Mesothelial cell of epicardium (in vitro differentiated cells): ENCODE data around the gene PRKD2. TPM values are rescaled to one million over a fixed set of nuclear protein-coding genes. Genes with fewer than 3 reads are reported as not detected.

Experiments used
- DNase-seq, 2 experiments: peaks; one replicate each; pipeline ENCODE4 v3.0.0; 2021; ENCODE audit warnings: low spot score in 2 of 2; ENCODE audit not compliant: unreplicated experiment in 2 of 2
- H3K27ac Mint-ChIP-seq: 2 replicates; pipeline ENCODE4 v1.8.0; 2021; ENCODE audit warnings: mixed read lengths
- H3K27me3 Mint-ChIP-seq: 2 replicates; pipeline ENCODE4 v1.8.0; 2021; ENCODE audit warnings: low read depth, mixed read lengths
- H3K36me3 Mint-ChIP-seq: 2 replicates; pipeline ENCODE4 v1.8.0; 2021; ENCODE audit warnings: mixed read lengths
- H3K4me1 Mint-ChIP-seq: 2 replicates; pipeline ENCODE4 v1.8.0; 2021; ENCODE audit warnings: mixed read lengths
- H3K4me3 Mint-ChIP-seq: 2 replicates; pipeline ENCODE4 v1.8.0; 2021; ENCODE audit warnings: mild to moderate bottlenecking, moderate library complexity, mixed read lengths
- H3K9me3 Mint-ChIP-seq: 2 replicates; pipeline ENCODE4 v1.8.0; 2021; ENCODE audit warnings: mixed read lengths
- CTCF ChIP-seq: fragments of 200-600 bp; sonication (generic); IDR thresholded peaks from one replicate; pipeline ENCODE4 v1.5.0; 2021; ENCODE audit warnings: antibody characterized with exemption; ENCODE audit not compliant: unreplicated experiment
- total RNA-seq: library from RNA; stranded (reverse); gene quantifications from 3 replicates; pipeline ENCODE4 v1.2.1, GENCODE V29; 2021

PRKD2 gene
- total RNA-seq, 1 donor from 2014 or later = 74.7 TPM

GRCh38 chr19:46644720-46645119 is 72.2 kb downstream of the PRKD2 start:
- Mint-ChIP-seq H3K4me1 (peaks cover 9% of the 10 kb centered on the region), H3K27ac (peak overlapping the region; percentile 37), H3K36me3 (peaks cover 14% of the 10 kb centered on the region), H3K9me3 (peaks cover 6% of the 10 kb centered on the region), H3K27me3 (peaks cover 57% of the 10 kb centered on the region), H3K4me3 (no peak overlapping the region)
- no peak for DNase-seq
- no peak for TF ChIP-seq CTCF

- no peak for DNase-seq
- H3K4me3 Mint-ChIP-seq = peak overlapping the region; percentile 37
- H3K27me3 Mint-ChIP-seq = peaks cover 34% of the 10 kb centered on the region
- H3K9me3 Mint-ChIP-seq = no peaks in the 10 kb centered on the region
- H3K27ac Mint-ChIP-seq = peak overlapping the region; percentile 62
- peaks cover under 1% of the 10 kb centered on the region for H3K36me3 Mint-ChIP-seq
- TF ChIP-seq CTCF = no peak
- peaks cover 6% of the 10 kb centered on the region for H3K4me1 Mint-ChIP-seq
Observed at GRCh38 chr19:46640656-46641055, 76.3 kb downstream of the PRKD2 start.

GRCh38 chr19:46639358-46640182 is 77.3 kb downstream of the PRKD2 start:
- Mint-ChIP-seq H3K36me3 (no peaks in the 10 kb centered on the region), H3K4me1 (peaks cover 8% of the 10 kb centered on the region), H3K27me3 (peaks cover 34% of the 10 kb centered on the region), H3K4me3 (no peak overlapping the region), H3K9me3 (no peaks in the 10 kb centered on the region), H3K27ac (no peak overlapping the region)
- TF ChIP-seq CTCF = no peak
- DNase-seq = peak; percentile 69 to 83

GRCh38 chr19:46637224-46637623 is 79.7 kb downstream of the PRKD2 start:
- H3K27me3 Mint-ChIP-seq = peaks cover 31% of the 10 kb centered on the region
- no peak for TF ChIP-seq CTCF
- H3K9me3 Mint-ChIP-seq = no peaks in the 10 kb centered on the region
- no peak for DNase-seq
- peaks cover 23% of the 10 kb centered on the region for H3K4me1 Mint-ChIP-seq
- H3K27ac Mint-ChIP-seq = no peak overlapping the region
- no peak overlapping the region for H3K4me3 Mint-ChIP-seq
- H3K36me3 Mint-ChIP-seq = no peaks in the 10 kb centered on the region

GRCh38 chr19:46635920-46636761 is 80.8 kb downstream of the PRKD2 start, which contains the start of gene GNG8:
GNG8 (minus strand) TSS chr19:46636202; CDS start chr19:46634682, 1,520 bp downstream.
- Mint-ChIP-seq H3K27me3 (peaks cover 24% of the 10 kb centered on the region), H3K4me3 (peak within 1 kb of the TSS; percentile 58)

More at GRCh38 chr19:46635920-46636761, 80.8 kb downstream of the PRKD2 start, which contains the start of gene GNG8:
- Mint-ChIP-seq H3K36me3 (no peaks in the 10 kb centered on the region), H3K4me1 (peaks cover 32% of the 10 kb centered on the region), H3K27ac (no peak within 1 kb of the TSS), H3K9me3 (no peaks in the 10 kb centered on the region)
- no peak for TF ChIP-seq CTCF
- DNase-seq = no peak
